C4-2B (cell line): ENCODE data around the gene ACR.

Experiments
- CTCF ChIP-seq: fragments of 450-650 bp; conservative IDR thresholded peaks from 2 replicates; pipeline ENCODE4 v1.5.1; 2017; ENCODE audit warnings: mild to moderate bottlenecking
- ZFX ChIP-seq: fragments of 450-650 bp; IDR thresholded peaks from 2 replicates; pipeline ENCODE4 v1.6.1; 2017

DNA sequence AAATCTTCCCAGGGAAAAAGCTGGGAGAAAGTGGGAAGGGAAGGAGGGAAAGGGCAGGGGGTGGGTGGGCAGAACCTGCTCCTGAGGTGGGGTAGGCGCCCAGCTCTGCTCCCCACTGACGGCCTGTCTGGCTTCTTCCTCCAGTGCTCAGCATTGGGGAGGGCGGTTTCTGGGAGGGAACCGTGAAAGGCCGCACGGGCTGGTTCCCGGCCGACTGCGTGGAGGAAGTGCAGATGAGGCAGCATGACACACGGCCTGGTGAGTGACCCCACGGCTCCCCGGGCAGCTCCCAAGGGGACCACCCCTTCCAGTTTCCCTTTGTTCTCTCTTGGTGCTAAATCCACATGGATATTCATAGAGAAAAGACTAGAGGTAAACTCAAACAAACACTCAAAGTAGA is 39.5 kb upstream of the ACR start:
- TF ChIP-seq CTCF (no peak), ZFX (no peak)
